HG03575 (cell line): ENCODE measurements around the gene LHPP.

Source experiments
- ATAC-seq: cut with Tn5 transposase; IDR thresholded peaks from one replicate; pipeline ENCODE4 v1.9.1; 2021; ENCODE audit not compliant: unreplicated experiment, insufficient number of reproducible peaks, low FRiP score; ENCODE audit errors: extremely low read depth

LHPP gene

GRCh38 chr10:124622866-124623536 lies 161.4 kb downstream of the LHPP start:
- ATAC-seq, result no peak

GRCh38 chr10:124624006-124624405 lies 162.4 kb downstream of the LHPP start:
- no peak for ATAC-seq

- ATAC-seq, result no peak
Observed at GRCh38 chr10:124624466-124624865, 162.8 kb downstream of the LHPP start.

- no peak for ATAC-seq
Observed at GRCh38 chr10:124624895-124625294, 163.3 kb downstream of the LHPP start.

GRCh38 chr10:124625831-124626238 lies 164.2 kb downstream of the LHPP start:
- no peak for ATAC-seq

GRCh38 chr10:124626759-124627380 lies 165.2 kb downstream of the LHPP start:
- ATAC-seq, result no peak

GRCh38 chr10:124627866-124628675 lies 166.4 kb downstream of the LHPP start:
- ATAC-seq, result no peak

GRCh38 chr10:124628676-124629021 lies 167.0 kb downstream of the LHPP start:
- ATAC-seq, result no peak

GRCh38 chr10:124629415-124629814 lies 167.8 kb downstream of the LHPP start:
- ATAC-seq, result no peak

GRCh38 chr10:124629842-124630241 lies 168.2 kb downstream of the LHPP start:
- ATAC-seq, result no peak

- ATAC-seq, result no peak
Observed at GRCh38 chr10:124630551-124630950, 168.9 kb downstream of the LHPP start.

- ATAC-seq, result no peak
Observed at GRCh38 chr10:124632064-124632531, 170.5 kb downstream of the LHPP start.

- ATAC-seq, result no peak
Observed at GRCh38 chr10:124632566-124632965, 170.9 kb downstream of the LHPP start.

- no peak for ATAC-seq
Observed at GRCh38 chr10:124636271-124636995, 174.8 kb downstream of the LHPP start.

GRCh38 chr10:124637091-124637700 lies 175.6 kb downstream of the LHPP start:
- no peak for ATAC-seq

GRCh38 chr10:124637746-124638145 lies 176.1 kb downstream of the LHPP start:
- no peak for ATAC-seq

- ATAC-seq, result no peak
Observed at GRCh38 chr10:124639206-124639605, 177.6 kb downstream of the LHPP start.

- ATAC-seq, result no peak
Observed at GRCh38 chr10:124639646-124640045, 178.0 kb downstream of the LHPP start.

- ATAC-seq, result no peak
Observed at GRCh38 chr10:124640056-124640455, 178.4 kb downstream of the LHPP start.
